HG02840 (cell line): Measurements from ENCODE around the gene SCFD2.

Experiments
- ATAC-seq: cut with Tn5 transposase; IDR thresholded peaks from one replicate; pipeline ENCODE4 v1.9.1; 2021; ENCODE audit warnings: mild to moderate bottlenecking, moderate library complexity, moderate number of reproducible peaks; ENCODE audit not compliant: unreplicated experiment, low FRiP score

Gene SCFD2

DNA sequence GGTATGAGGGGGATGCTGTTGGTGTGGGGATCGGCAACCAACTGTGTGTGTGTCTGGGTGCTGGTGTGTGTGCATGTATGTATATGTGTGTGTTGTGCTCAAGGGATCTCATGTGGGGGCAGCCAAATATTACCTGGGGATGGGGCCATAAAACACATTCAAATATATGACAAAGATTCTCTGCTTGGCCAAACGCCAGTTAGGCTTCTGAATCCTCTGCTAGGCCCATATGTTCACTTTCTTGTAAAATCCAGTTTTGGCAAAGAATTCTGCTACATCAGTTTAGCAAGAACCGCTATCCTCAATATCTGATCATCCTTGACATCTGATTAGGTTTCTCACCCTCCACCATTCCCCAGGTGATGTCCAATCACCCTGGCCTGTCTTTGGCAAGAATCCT, 397.2 kb downstream of the SCFD2 start:
- ATAC-seq = no peak

DNA sequence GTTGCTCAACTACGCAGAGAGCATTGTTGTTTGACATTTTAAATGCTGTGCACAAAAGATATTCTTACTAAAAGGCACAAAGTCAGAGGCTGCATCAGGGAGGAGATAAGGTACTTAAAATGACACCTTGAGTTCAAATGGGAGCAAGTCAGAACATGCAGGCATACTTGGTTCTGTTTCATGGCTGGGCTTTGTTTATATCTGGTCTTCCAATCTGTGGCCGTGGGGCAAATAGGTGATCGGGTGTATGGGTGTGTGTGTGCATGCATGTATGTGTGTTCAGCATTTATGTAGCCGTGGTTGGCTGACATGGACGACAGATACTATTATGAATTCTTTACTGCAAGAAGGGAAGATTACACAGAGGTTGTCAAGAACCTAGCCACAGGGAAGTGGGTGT, 397.6 kb downstream of the SCFD2 start:
- ATAC-seq = no peak

DNA sequence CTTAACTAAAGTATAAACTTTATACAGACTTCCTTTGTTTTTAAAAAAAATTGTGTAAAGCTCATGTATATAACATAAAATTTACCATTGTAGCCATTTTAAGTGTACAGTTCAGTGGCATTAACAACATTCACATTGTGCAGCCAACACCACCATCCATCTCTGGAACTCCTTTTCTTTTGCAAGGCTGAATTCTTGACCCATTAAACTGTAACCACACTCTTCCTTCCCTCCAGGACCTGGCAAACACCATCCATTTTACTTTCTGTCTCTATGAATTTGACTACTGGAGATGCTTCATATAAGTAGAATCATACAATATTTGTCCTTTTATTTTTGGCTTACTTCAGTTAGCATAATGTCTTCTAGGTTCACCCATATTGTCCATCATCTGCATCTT, 399.1 kb downstream of the SCFD2 start:
- ATAC-seq = no peak

DNA sequence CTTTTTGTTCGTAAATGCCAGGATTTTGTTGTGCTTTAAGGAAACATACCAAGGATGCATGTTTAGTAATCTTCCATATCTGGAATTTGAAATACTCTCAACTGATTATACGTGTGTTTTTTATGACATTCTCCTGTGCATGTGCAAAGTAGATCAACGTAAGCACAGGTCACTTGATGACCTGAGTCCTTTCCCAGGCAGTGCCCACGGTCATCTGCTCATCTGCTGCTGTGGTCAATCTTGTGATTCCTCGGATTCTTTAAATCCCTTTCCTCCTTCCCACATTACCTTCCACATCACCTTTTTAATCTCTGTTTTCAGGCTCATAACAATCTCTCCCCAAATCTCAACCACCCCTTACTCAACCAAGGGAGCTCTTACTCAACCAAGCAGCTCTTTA, 399.7 kb downstream of the SCFD2 start:
- no peak for ATAC-seq

DNA sequence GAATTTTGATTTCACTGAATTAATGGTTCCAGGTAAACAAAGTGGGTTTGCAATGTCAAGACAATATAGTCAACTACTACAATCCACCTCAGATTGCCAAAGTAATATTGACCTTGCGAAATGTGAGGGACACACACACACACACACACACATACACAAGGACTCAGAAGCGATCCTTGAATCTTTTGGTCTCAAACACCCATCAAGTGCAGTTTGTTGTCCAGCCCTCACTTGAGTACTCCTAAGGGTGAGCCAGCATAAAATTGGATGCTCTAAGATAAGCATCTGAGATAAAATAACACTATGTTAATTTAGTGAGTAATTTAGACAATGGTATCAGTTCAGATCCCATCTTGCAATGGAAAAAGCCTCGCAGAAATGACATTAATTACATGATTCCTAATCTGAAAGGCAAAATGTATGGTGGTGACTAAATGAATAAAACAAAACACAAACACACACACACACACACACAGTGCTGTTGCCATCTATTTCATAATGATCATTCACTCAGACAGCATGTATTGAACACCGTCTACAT, 401.2 kb downstream of the SCFD2 start:
- no peak for ATAC-seq

DNA sequence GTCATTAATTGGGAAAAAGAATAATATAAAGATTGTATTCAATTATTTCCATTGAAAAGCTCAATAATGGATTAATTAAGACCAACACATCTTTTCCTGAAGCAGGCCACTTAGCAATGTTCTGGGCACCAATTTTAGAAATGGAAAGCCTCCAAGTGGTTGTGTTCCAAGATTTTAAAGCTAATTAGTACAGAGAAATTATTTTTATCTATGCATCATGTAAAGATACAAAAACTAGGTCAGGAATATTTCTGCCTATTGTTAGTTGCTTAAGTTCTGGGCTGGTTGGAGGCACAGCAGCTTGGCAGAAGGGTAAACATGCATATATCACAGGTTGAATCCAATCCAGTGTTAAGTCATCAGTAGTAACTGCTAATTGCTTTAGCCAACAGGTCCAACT, 401.9 kb downstream of the SCFD2 start:
- ATAC-seq = no peak

DNA sequence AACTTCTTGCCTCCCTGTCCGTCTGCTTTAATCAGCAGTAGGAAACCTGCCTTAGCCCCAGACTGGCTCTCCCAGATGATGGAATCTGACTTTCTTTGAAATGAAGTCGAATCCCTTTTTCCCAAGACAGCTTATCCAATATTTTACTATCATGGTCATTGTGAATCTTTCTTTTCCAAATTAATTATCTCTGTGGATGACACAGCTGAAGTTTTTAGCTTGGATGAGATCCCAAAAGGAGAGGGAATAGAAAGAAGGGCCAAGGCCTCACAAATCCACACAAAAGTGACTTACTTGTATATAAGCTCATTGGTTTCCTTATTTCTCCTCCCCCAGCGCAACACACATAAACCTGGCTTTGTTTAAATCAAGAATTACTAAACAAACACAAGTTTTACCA, 403.1 kb downstream of the SCFD2 start:
- no peak for ATAC-seq

DNA sequence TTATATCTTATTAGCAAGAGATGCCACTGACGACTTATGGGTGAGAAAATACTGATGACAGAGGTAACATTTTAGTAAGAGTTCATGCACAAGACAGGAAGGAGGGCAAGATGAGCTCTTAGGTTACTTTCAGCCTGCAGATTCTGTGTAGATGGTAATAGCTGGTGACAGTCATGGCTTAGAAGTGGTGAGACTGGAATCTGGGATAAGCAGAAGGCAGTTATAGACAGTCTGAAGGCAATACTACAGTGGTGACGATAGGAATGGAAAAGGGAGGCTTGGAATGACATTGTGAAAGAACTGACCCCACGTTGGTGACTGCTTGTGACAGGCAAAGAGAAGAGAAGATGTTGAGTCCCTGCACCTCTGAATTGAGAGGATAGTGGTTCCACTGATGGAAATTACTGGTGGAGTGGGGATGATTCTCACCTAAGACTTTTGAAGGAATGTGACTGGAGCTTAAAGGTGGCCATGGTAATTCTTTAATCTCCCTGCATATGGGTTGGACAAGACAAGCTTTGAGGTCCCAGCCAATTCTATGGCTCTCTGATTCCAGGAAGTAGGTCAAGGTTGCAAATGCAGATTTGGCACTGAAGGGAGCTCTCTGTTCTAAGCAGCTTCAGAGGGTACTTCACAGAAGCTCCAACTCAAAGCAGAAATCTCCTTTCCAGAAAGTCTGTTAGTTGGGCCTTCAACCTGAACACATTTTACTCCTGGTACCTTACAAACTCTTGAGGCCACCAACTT, 404.0 kb downstream of the SCFD2 start:
- ATAC-seq = no peak

GRCh38 chr4:52959541-52959940, 406.3 kb downstream of the SCFD2 start:
- ATAC-seq = no peak

GRCh38 chr4:52957835-52958631, 407.8 kb downstream of the SCFD2 start:
- ATAC-seq = no peak

DNA sequence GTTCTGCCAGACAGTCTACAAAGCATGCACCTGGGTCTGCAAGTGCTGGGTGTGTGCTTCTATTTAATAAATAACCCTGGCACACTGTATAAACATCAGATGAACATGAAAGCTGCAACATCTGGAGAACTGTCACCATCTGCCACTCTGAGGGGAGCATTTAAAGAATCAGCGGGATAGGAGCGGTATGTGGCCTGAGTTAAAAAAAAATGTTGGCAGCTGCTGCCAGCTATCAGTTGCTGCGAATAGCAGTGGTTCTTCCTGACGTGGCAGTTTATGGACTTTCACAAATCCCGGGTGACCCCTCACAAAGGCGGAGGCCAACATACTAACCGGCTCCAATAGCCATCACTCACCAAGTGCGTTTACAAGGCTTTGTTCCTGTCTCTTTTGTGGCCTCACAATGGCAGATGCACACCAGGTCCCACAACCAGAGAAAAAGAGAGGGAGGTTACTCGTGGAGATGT, 408.6 kb downstream of the SCFD2 start:
- ATAC-seq = no peak

- no peak for ATAC-seq
These were observed 409.2 kb downstream of the SCFD2 start for GRCh38 chr4:52956691-52957090.

DNA sequence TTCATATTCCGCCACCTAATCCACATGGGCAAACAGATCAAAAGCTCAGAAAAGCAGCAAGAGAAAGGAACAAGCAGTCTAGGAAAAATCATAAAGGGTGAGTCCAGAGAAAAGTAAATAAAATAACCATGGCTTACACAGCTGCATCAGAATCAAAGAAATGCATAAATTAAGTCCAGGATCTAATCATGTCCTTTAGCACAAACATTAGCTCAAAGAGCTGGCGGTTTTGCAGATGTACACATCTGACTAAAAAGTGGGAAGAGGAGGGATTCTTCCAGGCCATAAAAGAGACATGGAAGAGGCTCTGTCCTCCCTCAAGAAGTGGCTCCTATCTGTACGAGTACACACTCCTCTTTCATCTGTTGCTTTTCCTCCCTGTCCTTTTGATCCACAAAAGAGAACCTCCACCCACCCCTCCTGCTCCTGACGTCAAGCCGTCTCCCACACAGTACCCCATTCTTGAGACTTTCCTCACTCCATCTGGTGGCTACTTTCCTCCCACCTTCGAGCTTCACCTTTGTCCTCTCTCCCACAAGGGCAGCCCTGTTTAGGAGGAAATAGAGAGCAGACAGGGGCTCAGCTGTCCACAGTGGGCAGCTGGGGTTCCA, 411.2 kb downstream of the SCFD2 start:
- ATAC-seq = no peak

GRCh38 chr4:52952540-52952939, 413.3 kb downstream of the SCFD2 start:
- no peak for ATAC-seq

DNA sequence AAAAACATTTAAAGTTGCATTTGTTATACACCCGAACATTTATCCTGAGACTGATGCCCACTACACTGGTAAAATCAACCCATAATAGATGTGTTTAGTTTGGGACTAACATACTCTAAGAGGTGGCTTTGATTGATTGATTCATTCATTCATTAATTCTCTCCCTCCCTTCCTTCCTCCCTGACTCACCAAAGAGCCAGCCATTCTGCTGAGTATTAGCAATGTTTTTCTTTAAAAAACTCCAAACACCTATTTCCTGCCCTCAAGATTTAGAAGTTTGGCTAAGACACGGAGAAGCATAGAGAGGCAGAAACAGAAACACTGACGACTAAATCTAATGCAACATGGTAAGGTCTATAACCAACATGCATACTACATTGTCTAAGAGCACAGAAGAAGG, 414.8 kb downstream of the SCFD2 start:
- no peak for ATAC-seq

DNA sequence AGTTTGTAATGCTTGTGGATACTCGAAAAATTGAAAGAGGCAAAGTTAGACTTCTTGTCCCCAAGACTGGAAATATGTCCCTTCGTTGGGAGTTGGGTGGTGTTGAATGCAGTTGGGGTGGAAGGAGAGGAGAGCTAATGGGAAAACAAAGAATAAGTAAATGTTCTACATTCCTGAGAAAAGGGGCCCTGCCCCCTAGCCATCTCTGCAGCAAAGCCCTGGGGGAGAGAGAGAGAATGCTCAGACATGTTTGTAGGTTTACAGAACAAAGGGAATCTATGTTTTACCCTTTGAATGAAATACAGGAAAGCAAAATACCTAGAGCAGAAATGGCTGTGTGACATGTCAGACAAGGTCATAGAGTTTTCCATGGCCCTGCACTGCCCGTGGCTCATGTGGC, 415.6 kb downstream of the SCFD2 start:
- ATAC-seq = no peak

DNA sequence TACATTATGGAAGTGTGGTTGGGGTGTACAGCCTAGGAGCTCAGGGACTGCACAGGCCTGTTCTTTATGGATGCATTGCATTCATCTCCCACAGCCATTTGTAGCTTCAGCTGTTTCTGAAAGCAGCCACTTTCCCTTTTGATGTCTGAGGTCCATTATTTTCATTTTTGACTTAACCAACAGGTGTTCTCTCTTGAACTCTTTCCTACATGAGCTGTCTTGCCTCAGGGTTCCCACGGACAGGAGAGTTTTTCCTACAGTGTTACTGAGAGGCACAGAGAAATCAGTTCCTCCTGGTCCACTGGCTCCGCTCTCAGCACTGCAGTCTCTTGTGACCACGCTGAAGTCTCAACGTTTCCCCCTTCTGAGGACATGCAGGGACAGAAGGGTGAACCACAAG, 416.5 kb downstream of the SCFD2 start:
- no peak for ATAC-seq

DNA sequence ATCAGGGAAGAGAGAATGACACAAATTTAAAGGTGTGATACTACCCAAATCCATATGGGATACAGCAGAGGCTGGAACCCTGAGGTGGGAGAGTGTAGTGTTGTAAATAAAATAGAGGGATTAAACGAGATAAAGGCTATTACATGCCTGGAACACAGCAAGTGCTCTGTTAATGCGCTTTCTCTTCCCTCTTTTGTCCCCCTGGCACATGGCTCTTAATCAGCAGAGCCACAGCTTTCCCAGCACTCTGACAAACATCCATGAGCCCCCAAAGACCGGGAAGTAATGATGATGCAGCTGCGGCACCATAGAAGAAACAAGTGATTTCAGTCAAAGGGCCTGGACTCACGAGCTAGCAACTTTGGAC, 417.8 kb downstream of the SCFD2 start:
- ATAC-seq = no peak

DNA sequence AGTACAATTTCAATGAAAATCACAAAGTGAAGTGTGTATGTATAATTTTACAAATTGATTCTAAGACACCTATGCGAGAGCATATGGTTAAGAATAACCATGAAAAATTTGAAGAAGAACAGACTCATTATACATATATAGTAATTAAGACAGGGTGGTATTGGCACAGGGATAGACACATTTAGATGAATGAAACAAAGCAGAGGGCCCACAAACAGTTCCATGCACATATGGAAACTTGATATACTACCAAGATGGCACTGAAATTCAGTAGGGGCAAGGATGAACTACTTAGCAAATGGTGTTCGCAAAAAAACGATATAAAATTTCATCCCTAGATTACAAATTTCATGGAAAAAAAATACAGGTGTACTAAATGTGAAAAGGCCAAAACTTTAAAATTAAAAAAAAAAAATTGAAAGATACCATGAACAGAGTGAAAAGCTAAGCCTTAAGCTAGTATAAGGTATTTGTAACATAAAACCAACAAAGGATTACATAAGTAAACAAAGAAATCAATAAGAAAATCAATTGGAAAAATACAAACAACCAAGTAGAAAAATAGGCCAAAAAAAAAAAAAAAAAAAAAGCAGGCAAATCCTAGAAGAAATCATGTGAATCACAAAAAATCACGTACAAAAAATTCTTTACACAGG, 418.3 kb downstream of the SCFD2 start:
- no peak for ATAC-seq

DNA sequence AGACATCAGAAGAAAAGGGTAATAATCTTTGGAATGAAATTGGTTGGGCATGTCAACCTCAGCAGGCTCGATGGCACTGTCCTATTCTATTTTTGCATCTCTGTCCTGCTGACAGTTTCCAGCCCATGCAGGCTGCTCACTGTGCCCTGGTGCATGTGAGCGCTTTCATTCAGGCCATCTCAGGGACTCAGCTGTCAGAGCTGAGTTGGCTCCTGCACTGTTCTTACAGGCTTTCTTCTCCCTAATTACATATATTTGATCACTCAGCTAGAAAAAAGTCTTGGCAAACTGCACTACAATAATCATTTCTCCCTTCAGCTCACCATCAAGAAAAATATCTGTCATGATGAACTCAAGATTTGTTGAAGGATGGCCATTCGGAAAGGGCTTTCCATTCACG, 419.0 kb downstream of the SCFD2 start:
- no peak for ATAC-seq

- ATAC-seq = no peak
These were observed 419.9 kb downstream of the SCFD2 start for GRCh38 chr4:52945982-52946381.
